HG03442 (cell line): Measurements from ENCODE around the gene IMP3.

Experiments used
- ATAC-seq: cut with Tn5 transposase; IDR thresholded peaks from one replicate; pipeline ENCODE4 v1.9.1; 2021; ENCODE audit warnings: mild to moderate bottlenecking, moderate library complexity; ENCODE audit not compliant: unreplicated experiment

The IMP3 gene

GRCh38 chr15:75673426-75674235 is 33.6 kb upstream of the IMP3 start:
- no peak for ATAC-seq

GRCh38 chr15:75672646-75673425 is 32.8 kb upstream of the IMP3 start:
- ATAC-seq, result no peak

GRCh38 chr15:75671730-75672602 is 31.9 kb upstream of the IMP3 start:
- no peak for ATAC-seq

- ATAC-seq, result no peak
Observed at GRCh38 chr15:75669879-75670212, 29.8 kb upstream of the IMP3 start.

- ATAC-seq, result no peak
Observed at GRCh38 chr15:75669191-75669878, 29.3 kb upstream of the IMP3 start.

GRCh38 chr15:75666823-75667501 is 26.9 kb upstream of the IMP3 start:
- no peak for ATAC-seq

GRCh38 chr15:75663931-75664421 is 24.0 kb upstream of the IMP3 start:
- no peak for ATAC-seq

GRCh38 chr15:75662823-75663519 is 22.9 kb upstream of the IMP3 start:
- ATAC-seq, result no peak

- ATAC-seq, result no peak
Observed at GRCh38 chr15:75661756-75662140, 21.7 kb upstream of the IMP3 start.

- no peak for ATAC-seq
Observed at GRCh38 chr15:75661100-75661755, 21.2 kb upstream of the IMP3 start.

- ATAC-seq, result no peak
Observed at GRCh38 chr15:75659928-75660645, 20.1 kb upstream of the IMP3 start.

- ATAC-seq, result no peak
Observed at GRCh38 chr15:75659141-75659771, 19.2 kb upstream of the IMP3 start.

GRCh38 chr15:75656813-75657212 is 16.8 kb upstream of the IMP3 start:
- ATAC-seq, result no peak

GRCh38 chr15:75656331-75656730 is 16.3 kb upstream of the IMP3 start:
- no peak for ATAC-seq

GRCh38 chr15:75655931-75656330 is 15.9 kb upstream of the IMP3 start:
- no peak for ATAC-seq

GRCh38 chr15:75654201-75654907 is 14.3 kb upstream of the IMP3 start:
- ATAC-seq, result no peak

GRCh38 chr15:75653347-75653913 is 13.4 kb upstream of the IMP3 start:
- ATAC-seq, result no peak
